NB4 (cell line): ENCODE results near the gene ADM2.

Experiments used
- DNase-seq: peaks from one replicate; pipeline ENCODE4 v3.0.0; 2010; ENCODE audit warnings: low read depth
- H3K4me3 ChIP-seq: one replicate; pipeline ENCODE4 v1.5.1; 2011; ENCODE audit warnings: mild to moderate bottlenecking, low read depth, low read length, moderate library complexity
- CTCF ChIP-seq: IDR thresholded peaks from one replicate; pipeline ENCODE4 v1.5.1; 2012; ENCODE audit warnings: low read depth, low read length
- MAX ChIP-seq: IDR thresholded peaks from 2 replicates; pipeline ENCODE4 v1.6.1; 2011; ENCODE audit warnings: low read depth, low read length
- MYC ChIP-seq: IDR thresholded peaks from 2 replicates; pipeline ENCODE4 v1.6.1; 2011; ENCODE audit warnings: low read depth, low read length
- POLR2A ChIP-seq: IDR thresholded peaks from 2 replicates; pipeline ENCODE4 v1.6.1; 2011; ENCODE audit warnings: mild to moderate bottlenecking; ENCODE audit not compliant: insufficient read length; ENCODE audit errors: extremely low read depth

The ADM2 gene

GRCh38 chr22:50486561-50487289 is 5.4 kb downstream of the ADM2 start, which contains the start of gene MIOX:
MIOX (plus strand) TSS chr22:50486859; CDS start chr22:50486898, 39 bp downstream.
- no peak within 1 kb of the TSS for H3K4me3 ChIP-seq
- no peak for DNase-seq
- TF ChIP-seq CTCF = no peak
- TF ChIP-seq MYC = no peak
- no peak for TF ChIP-seq POLR2A
- TF ChIP-seq MAX = no peak

- DNase-seq = no peak
- TF ChIP-seq CTCF = no peak
- no peak for TF ChIP-seq POLR2A
- no peak for TF ChIP-seq MAX
- TF ChIP-seq MYC = no peak
These were observed 6.1 kb downstream of the ADM2 start for GRCh38 chr22:50487290-50488005.

GRCh38 chr22:50488006-50488677 is 6.8 kb downstream of the ADM2 start:
- no peak for TF ChIP-seq MAX
- TF ChIP-seq CTCF = no peak
- TF ChIP-seq POLR2A = no peak
- TF ChIP-seq MYC = no peak
- no peak for DNase-seq
- no peak overlapping the region for H3K4me3 ChIP-seq

More at GRCh38 chr22:50487290-50488005, 6.1 kb downstream of the ADM2 start:
- no peak overlapping the region for H3K4me3 ChIP-seq

- H3K4me3 ChIP-seq = no peak overlapping the region
- TF ChIP-seq CTCF (no peak), POLR2A (no peak), MYC (no peak)
- DNase-seq = no peak
These were observed 7.5 kb downstream of the ADM2 start for GRCh38 chr22:50488886-50489285.

- no peak overlapping the region for H3K4me3 ChIP-seq
- TF ChIP-seq POLR2A (no peak), MAX (no peak), MYC (no peak), CTCF (no peak)
- no peak for DNase-seq
These were observed 8.3 kb downstream of the ADM2 start for GRCh38 chr22:50489363-50490243.
